GM23338 (cell line): ENCODE data around the gene SERPINA6. TPM values are rescaled to one million over a fixed set of nuclear protein-coding genes. Genes with fewer than 3 reads are reported as not detected.

Source experiments
- ATAC-seq: fragments of 200-7000 bp; cut with Tn5 transposase; 3 replicates; pipeline ENCODE4 v1.9.1; 2020
- DNase-seq: peaks from one replicate; pipeline ENCODE4 v3.0.0-alpha.2; 2015; ENCODE audit warnings: low spot score
- H2AFZ ChIP-seq: fragments of 200-600 bp; sonication (generic); 2 replicates; pipeline ENCODE4 v1.8.0; 2016; ENCODE audit warnings: antibody characterized with exemption, mild to moderate bottlenecking, moderate library complexity
- H3F3A ChIP-seq: fragments of 200-600 bp; sonication (generic); replicated peaks from 2 replicates; pipeline ENCODE4 v1.8.0; 2017; ENCODE audit warnings: antibody characterized with exemption, mixed run types, low read depth
- H3K27ac ChIP-seq: fragments of 200-600 bp; sonication (generic); 2 replicates; pipeline ENCODE4 v1.6.1; 2016; ENCODE audit warnings: low read depth
- H3K27me3 ChIP-seq: fragments of 200-600 bp; sonication (generic); 2 replicates; pipeline ENCODE4 v1.8.0; 2016; ENCODE audit warnings: mild to moderate bottlenecking, mixed run types, moderate library complexity; ENCODE audit not compliant: insufficient read depth
- H3K36me3 ChIP-seq: fragments of 200-600 bp; sonication (generic); 2 replicates; pipeline ENCODE4 v1.8.0; 2016; ENCODE audit warnings: mild to moderate bottlenecking; ENCODE audit not compliant: insufficient read depth
- H3K4me1 ChIP-seq: fragments of 200-600 bp; sonication (generic); 2 replicates; pipeline ENCODE4 v1.8.0; 2016; ENCODE audit warnings: mild to moderate bottlenecking, moderate library complexity; ENCODE audit not compliant: insufficient read depth
- H3K4me2 ChIP-seq: fragments of 200-600 bp; sonication (generic); 2 replicates; pipeline ENCODE4 v1.7.1; 2017; ENCODE audit warnings: mixed run types
- H3K4me3 ChIP-seq: fragments of 200-600 bp; sonication (generic); 2 replicates; pipeline ENCODE4 v1.6.1; 2016; ENCODE audit warnings: mixed run types
- H3K79me2 ChIP-seq: fragments of 200-600 bp; sonication (generic); replicated peaks from 2 replicates; pipeline ENCODE4 v1.8.0; 2017; ENCODE audit warnings: mild to moderate bottlenecking; ENCODE audit not compliant: insufficient read depth
- H3K9me2 ChIP-seq: fragments of 200-600 bp; sonication (generic); 2 replicates; pipeline ENCODE4 v1.8.0; 2017; ENCODE audit not compliant: insufficient read depth
- H4K20me1 ChIP-seq: fragments of 200-600 bp; sonication (generic); replicated peaks from 2 replicates; pipeline ENCODE4 v1.8.0; 2017; ENCODE audit warnings: mild to moderate bottlenecking; ENCODE audit not compliant: insufficient read depth
- H3K27ac Mint-ChIP-seq: 2 replicates; pipeline ENCODE4 v1.8.0; 2020; ENCODE audit warnings: inconsistent platforms, mild to moderate bottlenecking, moderate library complexity, mixed read lengths
- H3K27me3 Mint-ChIP-seq: 3 replicates; pipeline ENCODE4 v1.8.0; 2022; ENCODE audit warnings: low read depth, mild to moderate bottlenecking, moderate library complexity, mixed read lengths, inconsistent platforms; ENCODE audit not compliant: insufficient read depth, poor library complexity
- H3K36me3 Mint-ChIP-seq: 3 replicates; pipeline ENCODE4 v1.8.0; 2021; ENCODE audit warnings: low read depth, mild to moderate bottlenecking, inconsistent platforms, moderate library complexity, mixed read lengths
- H3K4me1 Mint-ChIP-seq: 3 replicates; pipeline ENCODE4 v1.8.0; 2020; ENCODE audit warnings: mild to moderate bottlenecking, inconsistent platforms, mixed read lengths
- H3K4me3 Mint-ChIP-seq: 3 replicates; pipeline ENCODE4 v1.8.0; 2021; ENCODE audit warnings: moderate library complexity, mild to moderate bottlenecking, inconsistent platforms, mixed read lengths
- H3K9me3 Mint-ChIP-seq: 3 replicates; pipeline ENCODE4 v1.8.0; 2020; ENCODE audit warnings: moderate library complexity, mild to moderate bottlenecking, inconsistent platforms, mixed read lengths
- CREB1 ChIP-seq: fragments of 250-450 bp; sonication (Bioruptor Pico); IDR thresholded peaks from 2 replicates; pipeline ENCODE4 v1.5.0; 2020; ENCODE audit warnings: low read depth, mild to moderate bottlenecking, moderate library complexity
- CTCF ChIP-seq, 2 experiments: fragments of 200-600 bp in 1 of 2; sonication (generic) in 1 of 2; conservative IDR thresholded peaks; 2 replicates each; pipeline versions ENCODE4 v1.5.1 to v1.6.1; 2016 to 2017; ENCODE audit warnings: antibody characterized with exemption in 2 of 2, low read depth in 2 of 2, mild to moderate bottlenecking in 2 of 2, moderate library complexity in 1 of 2
- ETS1 ChIP-seq: IDR thresholded peaks from 2 replicates; pipeline ENCODE4 v1.6.1; 2016; ENCODE audit warnings: antibody characterized with exemption
- EZH2 ChIP-seq: fragments of 200-600 bp; sonication (generic); IDR thresholded peaks from one replicate; pipeline ENCODE4 v1.8.0; 2017; ENCODE audit warnings: antibody characterized with exemption, mild to moderate bottlenecking, low read depth; ENCODE audit not compliant: unreplicated experiment
- EZH2phosphoT487 ChIP-seq: fragments of 200-600 bp; sonication (generic); IDR thresholded peaks from one replicate; pipeline ENCODE4 v1.8.1; 2018; ENCODE audit warnings: antibody characterized with exemption; ENCODE audit not compliant: unreplicated experiment
- JUNB ChIP-seq: IDR thresholded peaks from one replicate; pipeline ENCODE4 v1.6.1; 2016; ENCODE audit warnings: antibody characterized with exemption; ENCODE audit not compliant: unreplicated experiment
- NANOG ChIP-seq: IDR thresholded peaks from 2 replicates; pipeline ENCODE4 v1.6.1; 2016; ENCODE audit warnings: antibody characterized with exemption, borderline replicate concordance
- POLR2AphosphoS5 ChIP-seq: IDR thresholded peaks from 2 replicates; pipeline ENCODE4 v1.6.1; 2016; ENCODE audit warnings: antibody characterized with exemption, low read depth
- REST ChIP-seq: IDR thresholded peaks from one replicate; pipeline ENCODE4 v1.6.1; 2018; ENCODE audit warnings: antibody characterized with exemption; ENCODE audit not compliant: unreplicated experiment
- STAT1 ChIP-seq: IDR thresholded peaks from one replicate; pipeline ENCODE4 v1.6.1; 2016; ENCODE audit warnings: antibody characterized with exemption; ENCODE audit not compliant: unreplicated experiment
- ZNF114 ChIP-seq: fragments of 250-450 bp; sonication (Bioruptor Pico); IDR thresholded peaks from 2 replicates; pipeline ENCODE4 v1.5.0; 2020; ENCODE audit warnings: mild to moderate bottlenecking, moderate library complexity
- ZNF331 ChIP-seq: fragments of 250-450 bp; sonication (Bioruptor Pico); IDR thresholded peaks from 2 replicates; pipeline ENCODE4 v1.5.0; 2020; ENCODE audit warnings: low read depth, mild to moderate bottlenecking, moderate library complexity
- polyA plus RNA-seq: library from polyadenylated mRNA; unstranded; fragments of >200 nt; fragmentation: Nextera tagmentation; extraction: Ambion mirVana; gene quantifications from 2 replicates; pipeline ENCODE4 v1.2.1, GENCODE V29; 2016
- total RNA-seq: library from RNA; depleted of rRNA; stranded (reverse); fragments of >200 nt; shearing (Covaris generic); gene quantifications from 2 replicates; pipeline ENCODE4 v1.2.3, GENCODE V29; 2014

SERPINA6 gene
- total and polyA plus RNA-seq, 2 experiments from 2014 or later: not detected

- TF ChIP-seq CTCF (conservative IDR thresholded peaks at IDR 0.05; ENCODE audit: low read depth in 2 of 2) (no peak), ETS1 (no peak), REST (no peak), CREB1 (CRISPR knock-in tag) (no peak), EZH2 (no peak), EZH2phosphoT487 (no peak), NANOG (no peak), ZNF114 (CRISPR knock-in tag) (no peak), STAT1 (no peak), JUNB (no peak), ZNF331 (no peak)
Observed at GRCh38 chr14:94310248-94310647, 12.9 kb downstream of the SERPINA6 start (continued).

- H2AFZ ChIP-seq: no peak overlapping the region
- H3K4me2 ChIP-seq: no peak overlapping the region
- peaks cover 21% of the 10 kb centered on the region for H3K9me3 Mint-ChIP-seq
- no peaks in the 10 kb centered on the region for H3K4me1 ChIP-seq
- no peaks in the 10 kb centered on the region for H3K9me2 ChIP-seq
- H3K4me3 ChIP-seq: no peak overlapping the region
- H3K27me3 ChIP-seq: no peaks in the 10 kb centered on the region
- H3K36me3 Mint-ChIP-seq: peaks cover 10% of the 10 kb centered on the region
- H3K4me3 Mint-ChIP-seq: no peak overlapping the region
- no peaks in the 10 kb centered on the region for H3K79me2 ChIP-seq
- peaks cover 7% of the 10 kb centered on the region for H3K27me3 Mint-ChIP-seq
- no peak overlapping the region for H3K27ac ChIP-seq
- no peak overlapping the region for H3K27ac Mint-ChIP-seq
- no peaks in the 10 kb centered on the region for H3K36me3 ChIP-seq
- no peaks in the 10 kb centered on the region for H3F3A ChIP-seq
- H3K4me1 Mint-ChIP-seq: no peaks in the 10 kb centered on the region
- no peaks in the 10 kb centered on the region for H4K20me1 ChIP-seq
- DNase-seq (no peak), ATAC-seq (no peak)
- no peak for TF ChIP-seq POLR2AphosphoS5
- no peak for TF ChIP-seq ETS1
- no peak for TF ChIP-seq ZNF331
- TF ChIP-seq NANOG: no peak
- TF ChIP-seq EZH2phosphoT487: no peak
- no peak for TF ChIP-seq EZH2
- TF ChIP-seq REST: no peak
- TF ChIP-seq STAT1: no peak
- no peak for TF ChIP-seq JUNB
- no peak for TF ChIP-seq CREB1 (CRISPR knock-in tag)
- TF ChIP-seq CTCF (conservative IDR thresholded peaks at IDR 0.05; ENCODE audit: low read depth in 2 of 2): no peak
Observed at GRCh38 chr14:94309721-94310120, 13.4 kb downstream of the SERPINA6 start.
